HG02970 (cell line): ENCODE results near the gene SNRPA1.

Experiments used
- ATAC-seq: cut with Tn5 transposase; IDR thresholded peaks from one replicate; pipeline ENCODE4 v1.9.1; 2021; ENCODE audit warnings: mild to moderate bottlenecking, moderate library complexity, moderate number of reproducible peaks; ENCODE audit not compliant: unreplicated experiment, low FRiP score

Gene SNRPA1

GRCh38 chr15:101320501-101321052, 25.5 kb upstream of the SNRPA1 start:
- no peak for ATAC-seq

- no peak for ATAC-seq
These were observed 23.8 kb upstream of the SNRPA1 start for GRCh38 chr15:101318839-101319238.

- no peak for ATAC-seq
These were observed 23.2 kb upstream of the SNRPA1 start for GRCh38 chr15:101318147-101318819.

- ATAC-seq: no peak
These were observed 22.4 kb upstream of the SNRPA1 start for GRCh38 chr15:101317336-101317872.

GRCh38 chr15:101316529-101316928, 21.5 kb upstream of the SNRPA1 start:
- ATAC-seq: no peak

GRCh38 chr15:101315736-101316135, 20.7 kb upstream of the SNRPA1 start:
- no peak for ATAC-seq

- no peak for ATAC-seq
These were observed 19.5 kb upstream of the SNRPA1 start for GRCh38 chr15:101314336-101315125.

GRCh38 chr15:101313041-101313761, 18.2 kb upstream of the SNRPA1 start:
- ATAC-seq: no peak

GRCh38 chr15:101310508-101310907, 15.5 kb upstream of the SNRPA1 start:
- no peak for ATAC-seq

- no peak for ATAC-seq
These were observed 15.1 kb upstream of the SNRPA1 start for GRCh38 chr15:101310161-101310480.

- no peak for ATAC-seq
These were observed 14.6 kb upstream of the SNRPA1 start for GRCh38 chr15:101309436-101310160.

GRCh38 chr15:101308604-101309435, 13.8 kb upstream of the SNRPA1 start:
- no peak for ATAC-seq

GRCh38 chr15:101307897-101308603, 13.0 kb upstream of the SNRPA1 start:
- no peak for ATAC-seq

GRCh38 chr15:101307048-101307896, 12.2 kb upstream of the SNRPA1 start:
- ATAC-seq: no peak

GRCh38 chr15:101306341-101307047, 11.4 kb upstream of the SNRPA1 start:
- no peak for ATAC-seq

- no peak for ATAC-seq
These were observed 10.8 kb upstream of the SNRPA1 start for GRCh38 chr15:101305820-101306255.

- ATAC-seq: no peak
These were observed 8.4 kb upstream of the SNRPA1 start for GRCh38 chr15:101303408-101303807.
